Breast epithelium (tissue), 4 donors: ENCODE results near the gene CDX1. TPM values are rescaled to one million over a fixed set of nuclear protein-coding genes. Genes with fewer than 3 reads are reported as not detected.
A peak's percentile ranks its signal among the peaks of the same experiment; 100 is the strongest.

Experiments
- DNase-seq, 2 donors: peaks; one replicate each; pipeline ENCODE4 v3.0.0-alpha.2; 2019; ENCODE audit warnings: low spot score in 2 of 2
- H3K27ac ChIP-seq, 2 donors: fragments of 200-600 bp; sonication (generic) in 1 of 2; one replicate each; pipeline ENCODE4 v1.5.1; 2016 to 2019; ENCODE audit warnings: mild to moderate bottlenecking in 1 of 2
- H3K27me3 ChIP-seq, 2 donors: fragments of 200-600 bp; sonication (generic) in 1 of 2; one replicate each; pipeline versions ENCODE4 v1.5.1 to v1.6.0; 2017 to 2019; ENCODE audit warnings: control low read depth in 1 of 2, mild to moderate bottlenecking in 1 of 2
- H3K36me3 ChIP-seq: fragments of 200-600 bp; one replicate; pipeline ENCODE4 v1.5.1; 2019
- H3K4me1 ChIP-seq, 2 donors: fragments of 200-600 bp; sonication (generic); one replicate each; pipeline ENCODE4 v1.5.1; 2016 to 2019; ENCODE audit warnings: control low read depth in 1 of 2
- H3K4me3 ChIP-seq, 3 donors: fragments of 200-600 bp; sonication (generic); 1 replicate in 2 of 3; 2 replicates in 1 of 3; pipeline ENCODE4 v1.5.1; 2016 to 2019; ENCODE audit warnings: mild to moderate bottlenecking in 3 of 3, moderate library complexity in 2 of 3
- H3K9me3 ChIP-seq, 2 donors: fragments of 200-600 bp; sonication (generic) in 1 of 2; one replicate each; pipeline ENCODE4 v1.5.1; 2016 to 2019; ENCODE audit warnings: control low read depth in 1 of 2
- POLR2A ChIP-seq: fragments of 450-650 bp; IDR thresholded peaks from one replicate; pipeline ENCODE4 v1.6.1; 2016; ENCODE audit warnings: antibody characterized with exemption, mild to moderate bottlenecking, moderate library complexity
- POLR2AphosphoS5 ChIP-seq, 3 donors: sonication (generic); formaldehyde crosslinking; IDR thresholded peaks; one replicate each; pipeline ENCODE4 v1.6.1; 2017; ENCODE audit warnings: antibody characterized with exemption in 3 of 3
- intact Hi-C: fragments of 100-400 bp; cut with DNase I; formaldehyde crosslinking; loops from one replicate; pipeline ENCODE4 v1.15.1; 2023; ENCODE audit warnings: low total_unique reads
- total RNA-seq, 3 donors: library from RNA; depleted of rRNA; stranded (reverse); fragments of >200 nt; gene quantifications; one replicate each; pipeline ENCODE4 v1.1.0, GENCODE V29; 2016
- TF ChIP-seq, protein P1 (sequence below), 3 donors: fragments of 450-650 bp; IDR thresholded peaks; one replicate each; pipeline ENCODE4 v1.5.1; 2016 to 2017; ENCODE audit warnings: antibody characterized with exemption in 3 of 3, mild to moderate bottlenecking in 3 of 3, moderate library complexity in 3 of 3

CDX1 gene
- total RNA-seq, 3 donors from 2014 or later = 1.3 TPM; not detected in 2

DNA sequence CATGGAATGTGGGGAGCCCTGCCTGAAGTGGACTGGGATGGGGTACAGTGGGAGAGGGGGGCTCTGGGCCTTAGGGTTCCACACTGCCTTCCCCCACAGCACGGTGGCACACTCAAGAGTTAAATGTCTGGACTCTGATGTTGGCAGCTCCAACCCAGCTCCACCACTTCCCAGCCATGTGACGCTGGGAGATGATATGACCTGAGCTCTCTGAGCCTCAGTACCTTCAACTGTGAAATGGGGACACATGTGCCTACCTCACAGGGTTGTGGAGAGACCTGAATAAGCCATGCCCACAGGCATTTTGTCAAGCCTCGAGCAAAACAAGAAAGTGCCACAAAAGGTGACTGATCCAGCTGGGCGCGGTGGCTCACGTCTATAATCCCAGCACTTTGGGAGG, 7.5 kb upstream of the CDX1 start:
- H3K4me1 ChIP-seq = no peaks in the 10 kb centered on the region
- DNase-seq = no peak
- intact Hi-C loops = no loop called here
- TF ChIP-seq POLR2AphosphoS5 (IDR thresholded peaks at IDR 0.05) (no peak), POLR2A (no peak)
- H3K27ac ChIP-seq = peak overlapping the region; percentile 70 to 93
- H3K9me3 ChIP-seq = no peaks in the 10 kb centered on the region
- H3K36me3 ChIP-seq = no peaks in the 10 kb centered on the region
- H3K27me3 ChIP-seq = no peaks in the 10 kb centered on the region
- no peak overlapping the region for H3K4me3 ChIP-seq

DNA sequence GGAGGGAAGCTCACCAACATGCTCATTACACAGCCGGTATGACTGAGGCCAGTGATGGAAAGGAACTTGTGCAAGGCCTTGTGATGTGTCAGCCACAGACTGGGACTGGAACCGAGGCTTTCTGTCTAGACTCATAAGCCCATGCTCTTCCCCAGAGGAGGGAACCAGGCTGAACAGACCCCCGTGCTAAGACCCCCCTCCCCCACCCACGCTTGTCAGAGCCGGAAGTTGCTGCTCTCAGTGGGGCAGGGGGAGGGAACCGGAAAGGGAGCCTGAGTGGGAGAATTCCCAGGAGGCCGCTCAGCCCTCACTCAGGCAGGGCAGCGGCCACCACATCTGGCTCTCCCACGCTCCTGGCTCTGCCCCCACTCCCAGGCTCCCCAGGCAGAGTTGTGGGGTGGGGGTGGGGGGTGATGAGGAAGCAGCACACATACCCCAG, 6.8 kb upstream of the CDX1 start:
- peak overlapping the region; percentile 63 to 93 for H3K27ac ChIP-seq

DNA sequence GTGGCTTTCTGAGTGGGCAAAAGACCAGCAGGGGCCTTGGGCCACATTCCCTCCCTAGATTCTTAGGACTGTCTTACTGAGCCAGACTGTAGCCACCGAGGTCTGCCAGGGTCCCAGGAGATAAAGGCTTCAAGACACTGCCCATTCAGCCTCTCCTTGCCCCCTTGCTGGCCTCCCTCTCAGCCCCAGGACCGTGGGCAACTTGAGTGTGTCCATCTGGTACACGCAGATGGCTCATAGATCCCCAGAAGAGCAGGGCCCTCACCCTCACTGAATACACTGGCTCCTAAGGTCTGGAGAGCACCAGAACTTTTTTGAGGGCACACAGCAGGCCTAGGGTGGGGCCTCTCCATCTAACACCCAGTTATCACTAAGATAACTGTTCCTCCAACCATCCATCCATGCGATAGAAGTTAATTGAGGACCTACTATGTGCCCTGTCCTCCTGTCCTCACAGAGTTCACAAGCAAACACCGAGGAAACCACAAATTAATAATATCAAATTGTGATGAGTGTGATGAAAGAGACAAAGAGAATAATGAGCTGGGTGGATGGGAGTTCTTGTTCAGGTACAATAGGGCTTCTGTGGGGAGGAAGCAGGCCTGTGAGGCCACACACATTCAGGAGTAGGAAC, 6.0 kb upstream of the CDX1 start:
- H3K4me1 ChIP-seq = no peaks in the 10 kb centered on the region
- intact Hi-C loops = loop anchor here (10.0 kb wide), 1 partner anchor 54 kb away; no protein-coding TSS in a partner anchor

More for the DNA sequence above, 6.8 kb upstream of the CDX1 start:
- no peak overlapping the region for H3K4me3 ChIP-seq
- no peaks in the 10 kb centered on the region for H3K4me1 ChIP-seq
- intact Hi-C loops = loop anchor here (10.0 kb wide), 1 partner anchor 55 kb away; no protein-coding TSS in a partner anchor
- no peak for DNase-seq
- no peaks in the 10 kb centered on the region for H3K9me3 ChIP-seq
- TF ChIP-seq POLR2A = no peak
- TF ChIP-seq, protein P1, sequence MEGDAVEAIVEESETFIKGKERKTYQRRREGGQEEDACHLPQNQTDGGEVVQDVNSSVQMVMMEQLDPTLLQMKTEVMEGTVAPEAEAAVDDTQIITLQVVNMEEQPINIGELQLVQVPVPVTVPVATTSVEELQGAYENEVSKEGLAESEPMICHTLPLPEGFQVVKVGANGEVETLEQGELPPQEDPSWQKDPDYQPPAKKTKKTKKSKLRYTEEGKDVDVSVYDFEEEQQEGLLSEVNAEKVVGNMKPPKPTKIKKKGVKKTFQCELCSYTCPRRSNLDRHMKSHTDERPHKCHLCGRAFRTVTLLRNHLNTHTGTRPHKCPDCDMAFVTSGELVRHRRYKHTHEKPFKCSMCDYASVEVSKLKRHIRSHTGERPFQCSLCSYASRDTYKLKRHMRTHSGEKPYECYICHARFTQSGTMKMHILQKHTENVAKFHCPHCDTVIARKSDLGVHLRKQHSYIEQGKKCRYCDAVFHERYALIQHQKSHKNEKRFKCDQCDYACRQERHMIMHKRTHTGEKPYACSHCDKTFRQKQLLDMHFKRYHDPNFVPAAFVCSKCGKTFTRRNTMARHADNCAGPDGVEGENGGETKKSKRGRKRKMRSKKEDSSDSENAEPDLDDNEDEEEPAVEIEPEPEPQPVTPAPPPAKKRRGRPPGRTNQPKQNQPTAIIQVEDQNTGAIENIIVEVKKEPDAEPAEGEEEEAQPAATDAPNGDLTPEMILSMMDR (IDR thresholded peaks at IDR 0.05) = no peak
- TF ChIP-seq POLR2AphosphoS5 (IDR thresholded peaks at IDR 0.05) = no peak
- H3K27me3 ChIP-seq = no peaks in the 10 kb centered on the region
- no peaks in the 10 kb centered on the region for H3K36me3 ChIP-seq

DNA sequence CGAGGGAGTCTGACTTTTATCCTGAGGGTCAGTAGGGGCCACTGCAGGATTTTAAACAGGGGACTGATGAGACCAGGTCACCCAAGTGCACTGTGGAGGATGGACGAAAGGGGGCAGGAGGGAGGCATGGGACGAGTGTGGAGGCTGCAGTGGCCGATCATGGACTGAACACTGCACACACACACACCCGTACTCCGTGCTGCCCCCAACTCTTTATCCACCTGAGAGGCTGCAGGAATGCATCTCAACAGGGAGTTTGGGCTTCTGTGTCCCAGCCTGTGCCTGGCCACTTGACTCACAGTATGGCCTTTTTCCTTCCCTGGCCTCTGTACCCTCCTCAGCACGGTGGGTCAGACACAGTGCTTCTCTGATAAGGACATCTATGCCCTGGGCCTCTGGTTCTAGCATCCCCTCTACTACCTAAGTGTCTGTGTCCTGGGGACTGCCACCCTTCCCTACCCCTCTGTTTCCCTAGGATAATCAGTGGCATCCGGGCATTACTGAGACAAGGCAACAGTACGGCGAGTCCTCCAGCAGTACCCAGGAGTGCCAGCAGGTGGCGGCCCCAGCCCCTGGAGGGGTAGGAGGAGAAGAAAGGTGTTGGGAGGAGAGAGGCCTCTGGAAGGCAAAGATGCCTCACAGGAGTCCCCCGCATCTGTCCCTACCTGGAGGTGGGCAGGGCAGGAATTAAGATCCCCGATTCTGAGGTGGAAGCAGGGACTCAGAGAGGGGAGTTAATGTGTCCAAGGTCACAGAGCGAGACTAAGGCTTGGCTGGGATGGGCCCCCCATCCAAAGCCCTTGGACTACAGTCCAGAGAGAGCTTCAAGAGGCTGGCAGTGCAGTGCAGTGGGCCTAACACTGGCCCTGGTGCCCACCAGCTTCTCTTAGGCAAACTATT, 5.1 kb upstream of the CDX1 start:
- H3K36me3 ChIP-seq = no peaks in the 10 kb centered on the region
- peaks cover 0 to under 1% of the 10 kb centered on the region in 2 donors for H3K27me3 ChIP-seq
- peak; percentile 58 to 85 for DNase-seq
- no peaks in the 10 kb centered on the region for H3K9me3 ChIP-seq
- TF ChIP-seq, protein P1 (IDR thresholded peaks at IDR 0.05) = peak; percentile 85 to 91 (median 86)
- TF ChIP-seq POLR2A = no peak
- no peak for TF ChIP-seq POLR2AphosphoS5 (IDR thresholded peaks at IDR 0.05)
- H3K4me1 ChIP-seq = no peaks in the 10 kb centered on the region
- no peak overlapping the region for H3K4me3 ChIP-seq
- peak overlapping the region; percentile 45 to 93 for H3K27ac ChIP-seq
- intact Hi-C loops = loop anchor here (10.0 kb wide), 1 partner anchor 53 kb away; no protein-coding TSS in a partner anchor

More for the DNA sequence above, 6.0 kb upstream of the CDX1 start:
- no peak overlapping the region for H3K4me3 ChIP-seq
- no peak for DNase-seq
- no peaks in the 10 kb centered on the region for H3K9me3 ChIP-seq
- TF ChIP-seq POLR2AphosphoS5 (IDR thresholded peaks at IDR 0.05) (no peak), POLR2A (no peak)
- TF ChIP-seq, protein P1 (IDR thresholded peaks at IDR 0.05) = no peak
- no peaks in the 10 kb centered on the region for H3K27me3 ChIP-seq
- H3K27ac ChIP-seq = peak overlapping the region; percentile 63 to 93
- H3K36me3 ChIP-seq = no peaks in the 10 kb centered on the region

DNA sequence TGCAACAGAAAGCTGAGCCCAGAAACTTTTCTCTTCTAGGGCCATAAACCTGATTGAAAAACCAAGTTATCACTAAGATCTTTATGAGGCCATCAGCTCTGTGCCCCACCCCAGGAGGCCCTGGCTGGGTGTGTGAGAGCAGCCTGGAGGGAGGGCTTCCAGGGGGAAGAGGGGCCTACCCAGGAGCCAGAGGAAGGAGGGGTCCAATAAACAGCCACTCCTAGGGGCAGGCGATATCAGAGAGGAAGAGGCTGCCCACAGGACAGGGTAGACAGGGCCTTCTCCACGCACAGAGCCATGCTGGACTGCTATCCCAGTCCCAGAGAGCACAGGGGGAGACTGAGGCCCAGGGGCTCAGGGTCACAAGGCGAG, 4.5 kb upstream of the CDX1 start:
- no peak overlapping the region for H3K4me3 ChIP-seq
- intact Hi-C loops = loop anchor here (10.0 kb wide), 1 partner anchor 53 kb away; no protein-coding TSS in a partner anchor
- H3K9me3 ChIP-seq = no peaks in the 10 kb centered on the region
- peak overlapping the region; percentile 45 to 93 for H3K27ac ChIP-seq
- no peaks in the 10 kb centered on the region for H3K4me1 ChIP-seq
- peaks cover 0 to 7% of the 10 kb centered on the region in 2 donors for H3K27me3 ChIP-seq
- DNase-seq = no peak
- no peaks in the 10 kb centered on the region for H3K36me3 ChIP-seq
- no peak for TF ChIP-seq POLR2AphosphoS5 (IDR thresholded peaks at IDR 0.05)
- no peak for TF ChIP-seq POLR2A
- TF ChIP-seq, protein P1 (IDR thresholded peaks at IDR 0.05) = no peak
